Measurements from ENCODE around the gene CTDSP2.
"Not testable (repeated sequence)": the region's sequence is repeated elsewhere in the genome, so short reads cannot be mapped to it uniquely, and the experiment has no call there.

Gene CTDSP2

GRCh38 chr12:57881475-57881874, 34.9 kb upstream of the CTDSP2 start:
- TF ChIP-seq CTCF (IDR thresholded peaks at IDR 0.05; ENCODE audit: low read depth, low read length, poor library complexity, severe bottlenecking) (no peak), EZH2phosphoT487 (IDR thresholded peaks at IDR 0.05; ENCODE audit: borderline replicate concordance, low read length) (no peak)
- Histone ChIP-seq H3K4me2 (ENCODE audit: low read length) (no peak overlapping the region), H3K27ac (ENCODE audit: low read depth, low read length) (no peak overlapping the region)

DNA sequence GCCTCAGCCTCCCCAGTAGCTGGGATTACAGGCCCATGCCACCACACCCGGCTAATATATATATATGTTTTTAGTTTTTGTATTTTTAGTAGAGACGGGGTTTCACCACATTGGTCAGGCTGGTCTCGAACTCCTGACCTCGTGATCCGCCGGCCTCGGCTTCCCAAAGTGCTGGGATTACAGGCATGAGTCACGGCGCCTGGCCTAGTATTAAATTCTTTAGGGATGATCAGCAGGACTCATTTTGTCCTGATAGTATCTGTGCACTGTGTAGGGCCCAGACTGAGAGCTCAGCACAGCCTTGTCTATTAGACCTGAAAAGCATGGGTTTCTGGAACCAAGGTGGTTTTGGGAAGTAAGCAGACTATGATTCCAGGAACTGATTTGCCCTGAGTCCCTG, 34.5 kb upstream of the CTDSP2 start:
- not testable (repeated sequence) for H3K9me3 ChIP-seq (ENCODE audit: control insufficient read depth, insufficient read depth, low read length); H3K27ac ChIP-seq (ENCODE audit: low read depth, low read length); H4K20me1 ChIP-seq (ENCODE audit: control insufficient read depth, insufficient read depth, low read depth, low read length); H3K9me2 ChIP-seq (replicated peaks; ENCODE audit: control insufficient read depth, low read length); H3K36me3 ChIP-seq (ENCODE audit: control insufficient read depth, low read length); H3K27me3 ChIP-seq (ENCODE audit: control insufficient read depth, low read length); H3F3A ChIP-seq (ENCODE audit: control insufficient read depth, insufficient read depth); H3K4me1 ChIP-seq (ENCODE audit: control insufficient read depth, low read length); H3K4me3 ChIP-seq (ENCODE audit: low read length); H3K79me2 ChIP-seq (ENCODE audit: control insufficient read depth, low read length); H3K4me2 ChIP-seq (ENCODE audit: low read length)

More at GRCh38 chr12:57881475-57881874, 34.9 kb upstream of the CTDSP2 start:
- Histone ChIP-seq H3F3A (ENCODE audit: control insufficient read depth, insufficient read depth) (no peaks in the 10 kb centered on the region), H3K79me2 (ENCODE audit: control insufficient read depth, low read length) (no peaks in the 10 kb centered on the region), H4K20me1 (ENCODE audit: control insufficient read depth, insufficient read depth, low read depth, low read length) (no peaks in the 10 kb centered on the region), H3K4me3 (ENCODE audit: low read length) (no peak overlapping the region), H3K36me3 (ENCODE audit: control insufficient read depth, low read length) (no peaks in the 10 kb centered on the region), H3K27me3 (ENCODE audit: control insufficient read depth, low read length) (peaks cover 6% of the 10 kb centered on the region), H3K9me3 (ENCODE audit: control insufficient read depth, insufficient read depth, low read length) (no peaks in the 10 kb centered on the region), H3K9me2 (replicated peaks; ENCODE audit: control insufficient read depth, low read length) (no peaks in the 10 kb centered on the region), H3K4me1 (ENCODE audit: control insufficient read depth, low read length) (no peaks in the 10 kb centered on the region)

GRCh38 chr12:57877876-57878275, 31.3 kb upstream of the CTDSP2 start:
- Histone ChIP-seq H3K4me1 (ENCODE audit: control insufficient read depth, low read length) (no peaks in the 10 kb centered on the region), H3K79me2 (ENCODE audit: control insufficient read depth, low read length) (no peaks in the 10 kb centered on the region), H3K27me3 (ENCODE audit: control insufficient read depth, low read length) (peaks cover 8% of the 10 kb centered on the region; the same call in 1 of the 2 replicates), H3K4me3 (ENCODE audit: low read length) (no peak overlapping the region), H3K4me2 (ENCODE audit: low read length) (no peak overlapping the region), H3K9me2 (replicated peaks; ENCODE audit: control insufficient read depth, low read length) (no peaks in the 10 kb centered on the region), H4K20me1 (ENCODE audit: control insufficient read depth, insufficient read depth, low read depth, low read length) (no peaks in the 10 kb centered on the region), H3K36me3 (ENCODE audit: control insufficient read depth, low read length) (no peaks in the 10 kb centered on the region), H3K9me3 (ENCODE audit: control insufficient read depth, insufficient read depth, low read length) (no peaks in the 10 kb centered on the region), H3F3A (ENCODE audit: control insufficient read depth, insufficient read depth) (no peaks in the 10 kb centered on the region), H3K27ac (ENCODE audit: low read depth, low read length) (no peak overlapping the region)
- TF ChIP-seq CTCF (IDR thresholded peaks at IDR 0.05; ENCODE audit: low read depth, low read length, poor library complexity, severe bottlenecking) (no peak), EZH2phosphoT487 (IDR thresholded peaks at IDR 0.05; ENCODE audit: borderline replicate concordance, low read length) (no peak)

GRCh38 chr12:57875753-57876547, 29.4 kb upstream of the CTDSP2 start:
- Histone ChIP-seq H3K4me1 (ENCODE audit: control insufficient read depth, low read length) (no peaks in the 10 kb centered on the region), H3K27ac (ENCODE audit: low read depth, low read length) (no peak overlapping the region), H3K79me2 (ENCODE audit: control insufficient read depth, low read length) (no peaks in the 10 kb centered on the region), H3K27me3 (ENCODE audit: control insufficient read depth, low read length) (peaks cover 6% of the 10 kb centered on the region; the same call in 1 of the 2 replicates), H3K9me3 (ENCODE audit: control insufficient read depth, insufficient read depth, low read length) (no peaks in the 10 kb centered on the region), H3K36me3 (ENCODE audit: control insufficient read depth, low read length) (no peaks in the 10 kb centered on the region), H3K9me2 (replicated peaks; ENCODE audit: control insufficient read depth, low read length) (no peaks in the 10 kb centered on the region), H3K4me3 (ENCODE audit: low read length) (no peak overlapping the region), H3K4me2 (ENCODE audit: low read length) (no peak overlapping the region), H4K20me1 (ENCODE audit: control insufficient read depth, insufficient read depth, low read depth, low read length) (no peaks in the 10 kb centered on the region), H3F3A (ENCODE audit: control insufficient read depth, insufficient read depth) (no peaks in the 10 kb centered on the region)
- TF ChIP-seq CTCF (IDR thresholded peaks at IDR 0.05; ENCODE audit: low read depth, low read length, poor library complexity, severe bottlenecking) (no peak), EZH2phosphoT487 (IDR thresholded peaks at IDR 0.05; ENCODE audit: borderline replicate concordance, low read length) (no peak)
